Measurements from ENCODE around the gene NR1I2.

The NR1I2 gene

GRCh38 chr3:119781330-119782198, at the start of gene NR1I2:
Gene NR1I2 (plus strand): TSS chr3:119782101.
- DNase-seq (ENCODE audit: low spot score), result no peak
- ChIA-PET CTCF (interaction anchor here (0.6 to 0.7 kb wide), 2 partner anchors 12 to 53 kb away, joined by 3 to 6 read pairs; no protein-coding TSS in a partner anchor), POLR2A (ENCODE audit: low non-redundant PET) (no interaction called here)
- H3K27ac ChIP-seq, result no peak within 1 kb of the TSS
- TF ChIP-seq CTCF (conservative IDR thresholded peaks at IDR 0.05; ENCODE audit: low read depth), result no peak

GRCh38 chr3:119733812-119734211, 48.1 kb upstream of the NR1I2 start:
- CTCF ChIA-PET, result no interaction called here
- no peak for DNase-seq (ENCODE audit: low spot score)
- POLR2A ChIA-PET (ENCODE audit: low non-redundant PET), result no interaction called here
- no peak overlapping the region for H3K27ac ChIP-seq
- no peak for TF ChIP-seq CTCF (conservative IDR thresholded peaks at IDR 0.05; ENCODE audit: low read depth)

- POLR2A ChIA-PET (ENCODE audit: low non-redundant PET), result no interaction called here
- no peak overlapping the region for H3K27ac ChIP-seq
- no peak for TF ChIP-seq CTCF (conservative IDR thresholded peaks at IDR 0.05; ENCODE audit: low read depth)
- CTCF ChIA-PET, result no interaction called here
- no peak for DNase-seq (ENCODE audit: low spot score)
These were observed 43.2 kb upstream of the NR1I2 start for GRCh38 chr3:119738741-119739140.

GRCh38 chr3:119741657-119742590, 40.0 kb upstream of the NR1I2 start:
- CTCF ChIA-PET, result interaction anchor here (0.7 kb wide), 2 partner anchors 17 to 24 kb away, joined by 3 to 8 read pairs; no protein-coding TSS in a partner anchor
- POLR2A ChIA-PET (ENCODE audit: low non-redundant PET), result interaction anchor here (1.1 kb wide), 1 partner anchor 26 kb away, joined by 3 read pairs; no protein-coding TSS in a partner anchor
- TF ChIP-seq CTCF (conservative IDR thresholded peaks at IDR 0.05; ENCODE audit: low read depth), result no peak
- H3K27ac ChIP-seq, result no peak overlapping the region
- DNase-seq (ENCODE audit: low spot score), result no peak

- no peak for DNase-seq (ENCODE audit: low spot score)
- POLR2A ChIA-PET (ENCODE audit: low non-redundant PET), result no interaction called here
- TF ChIP-seq CTCF (conservative IDR thresholded peaks at IDR 0.05; ENCODE audit: low read depth), result no peak
- H3K27ac ChIP-seq, result no peak overlapping the region
- CTCF ChIA-PET, result no interaction called here
These were observed 38.0 kb upstream of the NR1I2 start for GRCh38 chr3:119743921-119744320.

- no peak overlapping the region for H3K27ac ChIP-seq
- no peak for TF ChIP-seq CTCF (conservative IDR thresholded peaks at IDR 0.05; ENCODE audit: low read depth)
- ChIA-PET CTCF (interaction anchor here (0.7 kb wide), 1 partner anchor 1138 kb away, joined by 3 read pairs; no protein-coding TSS in a partner anchor), POLR2A (ENCODE audit: low non-redundant PET) (no interaction called here)
- DNase-seq (ENCODE audit: low spot score), result no peak
These were observed 36.0 kb upstream of the NR1I2 start for GRCh38 chr3:119745942-119746341.
